HG03139 (cell line): ENCODE measurements around the gene ROMO1.
"Not testable (repeated sequence)": the region's sequence is repeated elsewhere in the genome, so short reads cannot be mapped to it uniquely, and the experiment has no call there.

ENCODE experiments used
- ATAC-seq: cut with Tn5 transposase; IDR thresholded peaks from one replicate; pipeline ENCODE4 v1.9.1; 2021; ENCODE audit not compliant: unreplicated experiment

Gene ROMO1

DNA sequence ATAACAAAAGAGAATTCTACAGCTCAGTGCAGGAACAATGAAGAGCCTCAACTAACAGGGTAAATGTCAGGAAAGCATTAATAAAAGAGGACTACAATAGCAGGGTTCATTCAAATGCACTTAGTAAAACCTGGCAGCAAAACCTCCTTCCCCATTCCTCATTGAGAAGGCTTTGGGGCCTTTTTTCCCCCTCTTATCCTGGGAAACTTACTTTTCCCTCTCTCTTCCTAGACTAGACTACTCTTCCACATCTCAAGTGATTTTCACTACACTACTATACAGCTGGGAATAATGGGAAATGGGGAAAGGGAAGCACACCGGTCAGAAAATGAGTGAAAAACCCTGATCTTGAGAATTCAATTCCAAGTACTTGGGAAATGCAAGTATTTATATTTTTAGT lies 10.1 kb downstream of the ROMO1 start:
- no peak for ATAC-seq

DNA sequence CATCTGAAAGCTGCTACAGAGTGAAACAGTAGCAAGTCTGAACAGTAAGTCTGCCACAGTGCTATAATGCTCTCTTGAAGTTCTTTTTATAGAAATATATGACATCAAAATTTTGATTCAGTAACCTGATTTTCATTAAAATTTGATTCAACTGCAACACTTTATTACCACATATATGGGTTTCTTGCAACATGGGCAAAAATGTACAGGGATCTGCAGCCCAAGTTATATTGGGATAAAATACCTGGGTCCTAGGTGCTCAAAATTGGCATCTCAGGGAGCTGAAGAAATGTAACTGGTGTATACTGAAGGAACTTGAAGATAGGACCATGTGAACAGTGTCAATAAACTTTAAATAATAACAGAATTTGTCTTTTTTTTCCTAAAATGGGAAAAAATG lies 10.8 kb downstream of the ROMO1 start:
- no peak for ATAC-seq

DNA sequence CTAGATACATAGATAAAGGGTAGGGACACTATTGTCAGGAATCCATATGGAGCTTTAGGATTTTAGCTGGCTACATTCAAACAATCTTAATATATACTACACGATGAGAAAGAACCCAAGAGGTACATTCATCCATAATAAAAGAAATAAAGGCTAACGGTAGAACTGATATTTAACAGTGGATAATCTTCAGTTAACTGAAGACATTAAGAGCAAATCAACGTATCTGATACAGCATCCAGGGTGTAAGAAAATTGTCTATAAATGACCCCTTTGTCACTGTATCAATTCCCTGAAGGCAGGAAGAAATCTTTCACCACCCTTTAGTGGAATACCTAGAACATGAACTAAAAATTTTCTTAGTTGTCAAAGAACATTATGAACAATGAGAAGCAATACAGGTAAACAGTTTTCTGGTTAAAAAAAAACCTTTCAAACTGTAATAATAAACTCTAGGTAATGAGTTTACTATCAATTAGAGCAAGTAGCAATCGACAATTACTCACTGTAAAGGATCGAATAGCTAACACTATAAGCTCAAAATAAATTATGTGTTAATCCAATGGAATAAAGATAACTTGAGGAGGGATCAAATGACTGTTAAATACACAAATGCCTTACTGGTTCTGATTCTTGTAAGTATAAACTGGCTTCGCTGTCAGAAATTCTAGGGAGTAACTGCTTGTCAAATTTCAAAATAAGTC lies 11.8 kb downstream of the ROMO1 start:
- no peak for ATAC-seq

DNA sequence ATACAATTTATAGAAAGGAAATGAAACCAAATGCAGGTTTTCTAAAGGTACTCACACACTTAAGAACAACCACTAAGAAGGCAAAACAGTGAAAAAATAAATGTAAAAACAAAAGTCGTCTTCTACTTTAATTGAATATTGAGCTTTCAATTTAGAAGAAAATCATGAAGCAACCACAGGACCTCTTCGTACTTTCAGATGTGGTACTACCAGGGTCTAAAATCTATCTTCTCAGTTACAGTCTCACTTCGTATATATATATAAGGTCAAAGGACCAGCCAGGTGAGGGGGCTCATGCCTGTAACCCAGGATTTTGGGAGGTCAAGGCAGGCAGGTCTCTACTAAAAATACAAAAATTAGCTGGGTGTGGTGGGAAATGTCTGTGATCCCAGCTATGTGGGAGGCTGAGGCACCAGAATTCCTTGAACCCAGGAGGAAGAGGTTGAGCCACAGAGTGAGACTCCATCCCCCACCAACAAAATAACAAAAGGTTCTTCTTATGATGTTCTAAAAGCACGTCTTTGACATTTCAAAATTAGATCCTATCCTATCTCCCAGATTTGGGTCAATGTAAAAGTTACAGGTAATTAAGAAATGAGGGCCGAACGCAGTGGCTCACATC lies 12.5 kb downstream of the ROMO1 start:
- ATAC-seq, result no peak

DNA sequence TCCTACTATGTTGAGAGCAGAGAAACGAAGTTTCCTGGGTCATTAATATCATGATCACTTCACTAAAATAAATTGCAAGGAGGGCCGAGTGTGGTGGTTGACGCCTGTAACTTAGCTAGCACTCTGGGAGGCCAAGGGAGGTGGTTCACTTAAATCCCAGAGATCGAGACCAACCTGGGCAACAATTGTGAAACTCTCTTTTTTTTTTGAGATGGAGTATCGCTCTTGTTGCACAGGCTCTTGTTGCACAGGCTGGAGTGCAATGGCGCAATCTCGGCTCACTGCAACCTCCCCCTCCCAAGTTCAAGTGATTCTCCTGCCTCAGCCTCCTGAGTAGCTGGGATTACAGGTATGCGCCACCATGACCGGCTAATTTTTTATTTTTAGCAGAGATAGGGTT lies 13.9 kb downstream of the ROMO1 start:
- ATAC-seq, result not testable (repeated sequence)

DNA sequence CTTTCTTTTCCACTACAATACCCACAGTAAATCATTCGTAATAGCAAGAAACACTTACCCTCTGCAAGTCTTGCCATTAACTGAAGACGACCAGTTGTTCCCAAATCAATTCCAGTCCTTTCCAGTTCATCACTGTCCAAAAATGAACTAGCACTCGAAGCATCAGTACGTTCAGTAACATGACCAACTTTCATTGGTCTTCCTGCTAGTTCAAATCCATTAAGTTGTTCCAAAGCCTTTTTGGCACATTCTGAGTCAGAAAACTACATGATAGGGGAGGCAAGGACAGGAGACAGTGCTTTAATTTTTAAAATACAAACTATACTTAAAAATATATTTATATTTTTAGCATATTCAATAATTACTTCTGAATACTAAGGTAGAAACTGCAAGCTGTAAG lies 14.9 kb downstream of the ROMO1 start:
- no peak for ATAC-seq

DNA sequence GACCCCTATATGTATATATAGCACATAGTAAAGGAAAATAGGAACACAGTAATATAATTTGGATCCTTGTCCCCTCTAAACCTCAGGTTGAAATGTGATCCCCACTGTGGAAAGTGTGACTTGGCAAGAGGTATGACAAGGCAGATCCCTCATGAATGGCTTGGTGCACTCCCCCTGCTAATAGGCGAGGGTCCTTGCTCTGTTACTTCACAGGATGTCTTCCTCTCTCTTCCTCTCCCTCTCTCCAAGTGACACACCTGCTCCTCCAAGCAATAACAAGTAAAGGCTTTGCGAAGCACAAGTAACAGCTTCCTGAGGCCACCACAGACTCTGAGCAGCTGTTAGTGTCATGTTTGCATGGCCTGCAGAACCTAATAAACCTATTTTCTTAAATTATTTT lies 16.4 kb downstream of the ROMO1 start:
- no peak for ATAC-seq

DNA sequence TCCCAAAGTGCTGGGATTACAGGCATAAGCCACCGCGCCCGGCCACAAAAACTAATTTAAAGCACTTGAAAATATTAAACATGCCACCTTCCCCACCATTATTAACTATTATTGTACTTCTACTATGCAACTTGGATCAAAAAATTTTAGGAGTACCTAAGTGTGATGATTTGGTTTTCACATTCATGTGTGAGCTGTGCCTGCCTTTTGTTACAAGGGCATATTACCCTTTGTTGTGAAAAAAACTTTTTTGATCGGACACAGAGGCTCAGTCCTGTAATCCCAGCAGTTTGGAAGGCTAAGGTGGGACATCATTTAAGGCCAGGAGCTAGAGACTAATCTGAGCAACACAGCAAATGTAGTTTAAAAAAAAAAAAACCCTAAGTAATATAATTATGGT lies 17.1 kb downstream of the ROMO1 start:
- no peak for ATAC-seq

DNA sequence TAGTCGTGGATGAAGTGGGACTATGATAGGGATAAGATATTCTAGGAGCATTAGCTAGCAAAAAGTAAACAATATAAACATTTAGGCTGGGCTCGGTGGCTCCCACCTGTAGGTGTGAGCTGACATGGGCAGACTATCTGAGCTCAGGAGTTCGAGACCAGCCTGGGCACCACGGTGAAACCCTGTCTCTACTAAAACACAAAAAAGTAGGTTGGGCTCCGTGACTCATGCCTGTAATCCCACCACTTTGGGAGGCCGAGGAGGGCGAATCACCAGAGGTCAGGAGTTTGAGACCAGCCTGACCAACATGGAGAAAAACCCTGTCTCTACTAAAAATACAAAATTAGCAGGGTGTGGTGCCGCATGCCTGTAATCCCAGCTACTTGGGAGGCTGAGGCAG lies 19.1 kb downstream of the ROMO1 start:
- not testable (repeated sequence) for ATAC-seq

DNA sequence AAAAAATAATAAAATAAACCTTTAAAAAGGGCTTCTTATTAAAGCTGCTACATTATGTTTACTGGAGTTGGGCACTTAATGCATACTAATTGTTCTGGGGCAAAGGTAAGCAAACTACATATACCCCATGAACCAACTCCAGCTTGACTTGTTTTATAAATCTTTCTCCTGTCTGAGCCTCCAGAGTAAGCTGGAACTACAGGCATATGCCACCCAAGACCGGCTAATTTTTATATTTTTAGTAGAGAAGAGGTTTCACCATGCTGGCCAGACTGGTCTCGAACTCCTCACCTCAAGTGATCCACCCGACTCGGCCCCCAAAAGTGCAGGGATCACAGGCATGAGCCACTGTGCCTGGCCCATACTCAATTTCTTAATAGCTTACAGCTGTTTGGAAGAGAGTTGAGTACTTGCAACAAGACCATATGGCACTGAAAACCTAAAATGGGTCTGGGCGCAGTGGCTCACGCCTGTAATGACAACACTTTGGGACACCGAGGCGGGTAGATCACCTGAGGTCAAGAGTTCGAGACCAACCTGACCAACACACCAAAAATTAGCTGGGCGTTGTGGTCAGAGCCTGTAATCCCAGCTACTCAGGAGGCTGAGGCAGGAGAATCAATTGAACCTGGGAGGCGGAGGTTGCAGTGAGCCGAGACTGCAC lies 19.9 kb downstream of the ROMO1 start:
- ATAC-seq, result no peak

DNA sequence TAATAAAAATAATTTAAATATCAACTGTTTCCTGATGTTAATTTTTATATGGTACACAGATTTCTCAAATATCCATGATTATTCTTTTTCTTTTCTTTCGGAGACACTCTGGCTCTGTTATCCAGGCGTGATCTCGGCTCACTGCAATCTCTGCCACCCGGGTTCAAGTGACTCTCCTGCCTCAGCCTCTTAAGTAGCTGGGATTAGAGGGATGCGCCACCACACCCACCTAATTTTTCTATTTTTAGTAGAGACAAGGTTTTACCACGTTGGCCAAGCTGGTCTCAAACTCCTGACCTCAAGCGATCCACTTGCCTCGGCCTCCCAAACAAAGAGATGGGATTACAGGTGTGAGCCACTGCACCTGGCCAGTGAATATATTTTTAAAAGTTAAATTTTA lies 20.5 kb downstream of the ROMO1 start:
- no peak for ATAC-seq

DNA sequence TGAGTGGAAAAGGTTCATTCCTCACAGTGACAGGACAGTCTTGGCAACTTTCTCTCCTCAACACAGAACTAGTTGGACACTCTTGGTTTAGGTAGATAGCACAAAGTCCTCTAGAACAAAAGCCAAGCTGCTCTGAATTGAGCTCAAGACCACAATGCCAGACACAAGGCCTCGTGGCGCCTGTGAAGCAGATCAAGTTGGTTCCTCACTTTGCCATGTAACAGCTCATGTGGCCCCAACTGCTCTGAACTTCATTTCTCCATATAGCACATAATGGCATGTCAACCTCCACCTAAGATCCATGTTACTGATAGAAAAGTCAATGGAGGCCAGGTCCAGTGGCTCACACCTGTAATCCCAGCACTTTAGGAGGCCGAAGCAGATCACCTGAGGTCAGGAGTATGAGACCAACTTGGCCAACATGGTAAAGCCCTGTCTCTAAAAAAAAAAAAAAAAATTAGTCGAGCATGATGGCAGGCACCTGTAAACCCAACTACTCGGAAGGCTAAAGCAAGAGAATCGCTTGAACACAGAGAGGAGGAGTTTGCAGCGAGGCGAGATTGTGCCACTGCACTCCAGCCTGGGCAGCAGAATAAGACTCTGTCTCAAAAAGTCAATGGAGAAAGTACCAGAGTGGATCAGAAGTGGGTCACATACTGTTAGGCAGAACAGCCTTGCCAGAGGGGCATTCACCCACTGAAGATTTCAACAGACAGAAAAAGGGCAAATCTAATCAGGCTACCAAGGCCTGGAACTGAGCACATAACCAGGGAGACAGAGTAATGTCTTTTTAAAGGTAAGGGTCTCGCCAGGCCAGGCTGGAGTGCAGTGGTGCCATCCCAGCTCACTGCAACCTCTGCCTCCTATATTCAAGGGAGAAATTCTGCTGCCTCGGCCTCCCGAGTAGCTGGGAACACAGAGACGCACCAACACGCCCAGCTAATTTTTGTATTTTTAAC lies 21.2 kb downstream of the ROMO1 start:
- ATAC-seq, result no peak

DNA sequence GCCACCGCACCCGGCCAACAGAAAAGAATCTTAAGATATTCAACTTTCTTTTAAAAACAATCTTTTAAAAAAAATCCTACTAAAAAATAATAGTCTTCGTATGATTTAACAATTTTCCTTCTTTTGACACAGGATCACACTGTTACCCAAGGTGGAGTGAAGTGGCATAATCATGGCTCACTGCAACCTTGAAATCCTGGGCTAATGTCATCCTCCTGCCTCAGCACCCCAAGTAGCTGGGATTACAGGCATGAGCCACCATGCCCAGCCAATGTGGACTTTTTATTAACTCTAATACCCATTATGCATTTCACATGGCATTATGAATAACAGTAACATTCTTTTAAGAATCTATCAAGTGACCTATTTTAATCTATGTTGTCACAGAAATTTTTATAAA lies 22.0 kb downstream of the ROMO1 start:
- ATAC-seq, result no peak

DNA sequence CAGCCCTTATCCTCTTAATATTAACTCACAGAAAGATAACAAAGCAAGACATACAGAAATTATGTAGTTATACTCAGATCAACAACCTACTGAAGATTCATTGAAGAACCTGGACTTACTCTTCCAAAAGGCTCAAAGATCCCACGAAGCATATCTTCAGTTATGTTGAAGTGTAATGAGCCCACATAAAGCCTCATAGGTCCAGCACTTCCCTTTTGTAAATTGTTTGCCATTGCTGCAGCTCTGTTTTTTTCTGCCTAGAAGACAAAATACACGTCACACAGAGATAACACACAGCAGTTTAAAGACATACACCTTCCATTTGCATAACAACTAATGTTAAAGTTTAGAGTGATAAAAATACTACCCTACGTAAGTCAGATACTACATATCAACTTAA lies 22.4 kb downstream of the ROMO1 start:
- ATAC-seq, result no peak

DNA sequence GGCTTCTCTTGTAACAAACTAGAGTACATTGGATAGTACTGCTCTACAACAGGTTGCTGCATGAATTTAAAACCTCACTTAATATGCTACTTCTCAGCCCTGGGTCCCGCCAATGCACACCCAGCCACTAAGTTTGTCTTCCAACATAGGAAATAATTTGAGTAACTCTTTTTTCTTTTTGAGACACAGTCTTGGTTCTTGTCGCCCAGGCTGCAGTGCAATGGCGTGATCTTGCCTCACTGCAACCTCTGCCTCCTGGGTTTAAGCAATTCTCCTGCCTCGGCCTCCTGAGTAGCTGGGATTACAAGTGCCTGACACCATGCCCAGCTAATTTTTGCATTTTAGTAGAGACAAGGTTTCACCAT lies 24.1 kb downstream of the ROMO1 start:
- ATAC-seq, result not testable (repeated sequence)

DNA sequence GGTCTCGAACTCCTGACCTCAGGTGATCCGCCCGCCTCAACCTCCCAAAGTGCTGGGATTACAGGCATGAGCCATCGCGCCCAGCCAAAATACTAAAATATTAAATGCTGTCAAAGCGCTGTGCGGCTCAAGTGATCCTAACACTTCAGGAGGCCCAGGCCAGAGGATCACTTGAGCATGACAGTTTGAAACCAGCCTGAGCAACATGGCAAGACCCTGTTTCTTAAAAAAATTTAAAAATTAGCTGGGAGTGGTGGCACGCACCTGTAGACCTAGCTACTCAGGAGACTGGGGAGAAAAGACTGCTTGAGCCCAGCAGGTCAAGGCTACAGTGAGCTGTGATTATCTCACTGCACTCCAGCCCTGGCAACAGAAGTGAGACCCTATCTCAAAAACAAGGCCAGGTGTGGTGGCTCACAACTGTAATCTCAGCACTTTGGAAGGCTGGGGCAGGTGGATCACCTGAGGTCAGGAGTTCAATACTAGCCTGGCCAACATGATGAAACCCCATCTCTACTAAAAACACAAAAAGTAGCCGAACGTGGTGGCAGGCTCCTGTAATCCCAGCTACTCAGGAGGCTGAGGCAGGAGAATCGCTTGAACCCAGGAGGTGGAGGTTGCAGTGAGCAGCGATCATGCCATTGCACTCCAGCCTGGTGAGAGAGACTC lies 24.6 kb downstream of the ROMO1 start:
- ATAC-seq, result not testable (repeated sequence)

DNA sequence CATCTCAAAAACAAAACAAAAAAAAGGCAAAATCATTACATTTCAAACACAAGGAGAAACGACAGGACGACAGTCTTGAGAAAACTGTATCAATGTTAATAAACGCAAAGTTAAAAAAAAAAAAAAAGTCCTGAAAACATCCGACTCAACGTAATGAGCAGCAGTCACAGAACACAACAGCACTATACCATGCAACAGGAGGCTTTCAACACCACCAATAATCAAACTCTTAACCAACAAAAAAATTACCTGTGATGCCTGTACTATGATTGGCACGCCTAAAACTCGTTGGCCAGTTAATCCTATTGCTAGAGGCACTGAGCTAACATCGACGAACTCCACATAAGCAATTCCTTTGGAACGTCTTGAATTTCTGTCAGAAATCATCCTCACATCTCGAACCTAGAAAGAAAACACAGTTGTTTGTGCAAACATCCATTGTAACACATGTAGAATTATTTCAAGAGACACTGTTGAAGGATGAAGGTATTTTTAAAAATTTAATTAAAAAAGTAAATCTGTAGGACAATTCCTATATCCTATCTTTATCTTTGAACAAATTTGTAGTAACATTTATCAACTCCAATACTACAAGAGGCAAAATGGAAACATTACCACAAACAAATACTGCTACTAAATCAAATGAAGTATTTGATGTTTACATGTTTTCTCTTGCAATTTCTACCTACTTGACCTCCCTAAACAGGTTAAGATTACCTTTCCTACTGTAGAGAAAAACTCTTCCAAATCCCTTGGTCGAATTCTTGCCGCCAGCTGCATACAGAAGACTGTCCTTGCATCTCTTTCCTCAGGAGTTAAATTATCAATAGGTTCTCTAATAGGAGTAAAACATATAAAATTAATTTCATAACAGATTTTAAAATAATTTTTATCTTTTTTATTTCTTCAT lies 25.4 kb downstream of the ROMO1 start:
- no peak for ATAC-seq

DNA sequence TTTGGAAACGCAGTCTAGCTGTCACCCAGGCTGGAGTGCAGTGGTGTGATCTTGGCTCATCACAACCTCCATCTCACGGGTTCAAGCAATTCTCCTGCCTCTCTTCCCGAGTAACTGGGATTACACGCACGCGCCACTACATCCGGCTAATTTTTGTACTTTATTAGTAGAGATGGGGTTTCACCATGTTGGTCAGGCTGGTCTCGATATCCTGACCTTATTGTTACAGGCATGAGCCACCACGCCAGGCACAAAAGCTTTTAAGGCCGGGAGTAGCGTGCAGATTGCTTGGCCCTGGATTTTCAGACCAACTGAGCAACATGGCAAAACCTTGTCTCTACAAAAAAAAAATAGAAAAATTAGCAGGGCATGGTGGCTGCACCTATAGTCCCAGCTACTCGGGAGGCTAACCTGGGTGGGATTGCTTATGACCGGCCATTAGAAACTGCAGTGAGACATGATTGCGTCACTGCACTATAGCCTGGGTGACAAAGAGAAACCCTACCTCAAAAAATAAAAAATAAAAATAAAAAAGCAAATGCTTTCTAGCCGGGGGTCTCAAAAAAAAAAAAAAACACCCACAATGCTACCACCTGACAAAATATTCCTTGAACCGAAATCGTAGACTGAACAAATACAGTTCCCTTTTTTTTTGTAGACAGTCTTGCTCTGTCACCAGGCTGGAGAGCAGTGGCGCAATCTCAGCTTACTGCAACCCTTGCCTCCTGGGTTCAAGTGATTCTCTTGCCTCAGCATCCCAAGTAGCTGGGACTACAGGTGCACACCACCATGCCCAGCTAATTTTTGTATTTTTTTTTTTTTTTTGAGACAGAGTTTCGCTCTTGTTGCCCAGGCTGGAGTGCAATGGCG lies 27.9 kb downstream of the ROMO1 start:
- no peak for ATAC-seq

DNA sequence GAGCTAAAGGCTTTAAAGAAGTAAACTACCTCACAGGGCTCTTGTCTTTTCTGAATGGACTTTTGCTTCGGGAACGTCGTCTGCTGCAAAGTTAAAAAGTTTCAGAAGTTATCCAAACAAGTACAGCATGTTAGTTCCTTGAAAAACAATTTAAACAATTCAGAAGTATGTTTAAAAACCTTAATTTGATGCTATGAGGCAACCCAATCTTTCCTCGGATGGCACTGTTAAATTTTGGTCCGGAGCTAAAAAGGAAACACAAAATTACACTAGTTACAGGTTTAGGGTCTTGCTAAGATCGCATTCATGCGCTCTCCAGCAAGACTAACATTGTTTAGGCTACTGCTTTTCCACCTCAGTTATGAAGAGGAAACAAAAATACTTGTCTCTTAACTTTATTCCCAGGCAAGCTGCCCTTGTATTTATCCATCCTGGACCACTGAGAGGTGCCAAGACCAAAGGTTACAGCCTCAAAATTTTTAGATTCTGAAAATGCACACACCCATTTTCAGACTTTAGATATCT lies 30.1 kb downstream of the ROMO1 start:
- ATAC-seq, result no peak
